ENCODE data around the gene RITA1. TPM values are rescaled to one million over a fixed set of nuclear protein-coding genes. Genes with fewer than 3 reads are reported as not detected.

Gene RITA1
- total and polyA plus RNA-seq, 2 of the 4 experiments (the other 2 are of a cell fraction), result 14.2 to 14.7 TPM

DNA sequence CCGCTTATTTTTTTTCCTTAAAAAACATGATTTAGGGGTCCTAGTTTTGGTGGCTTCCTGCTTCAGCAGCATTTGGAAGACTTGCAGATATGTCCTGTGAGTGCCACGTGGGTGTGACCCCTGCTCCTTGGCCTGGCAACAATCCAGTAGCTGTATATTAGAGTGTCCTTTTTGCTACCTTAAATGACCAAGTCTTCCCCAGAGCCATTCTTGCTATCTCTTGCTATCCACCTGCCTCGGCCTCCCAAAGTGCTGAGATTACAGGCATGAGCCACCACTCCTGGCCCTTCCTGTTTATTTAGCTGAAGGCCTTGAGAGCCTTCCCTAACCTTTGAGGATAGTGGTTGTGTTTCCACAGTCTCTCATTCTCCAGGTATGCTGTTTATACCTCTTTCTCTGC lies 52.8 kb downstream of the RITA1 start:
- ATAC-seq (ENCODE audit: low read depth), result no peak
- Histone ChIP-seq H2BK120ac (ENCODE audit: low read depth, low read length) (no peak overlapping the region), H4K8ac (ENCODE audit: low read depth in 2 of 2, low read length in 2 of 2) (no peak overlapping the region), H3K79me1 (ENCODE audit: low read depth in 1 of 2, low read length in 2 of 2) (peaks cover 0 to 14% of the 10 kb centered on the region in 2 experiments; a peak in 2 of 4 replicates), H3K4me3 (ENCODE audit: insufficient read depth, low read depth, low read length) (no peak overlapping the region), H2AK9ac (replicated peaks; ENCODE audit: low read depth, low read length, poor library complexity) (peak overlapping the region; percentile 39), H3K9me1 (ENCODE audit: insufficient read depth, low read length) (peaks cover 25% of the 10 kb centered on the region), H3K4me1 (ENCODE audit: control insufficient read depth, insufficient read depth, low read length) (peaks cover 17% of the 10 kb centered on the region), H3K18ac (ENCODE audit: low read depth, low read length) (no peak overlapping the region), H4K91ac (ENCODE audit: insufficient read depth, low read depth, low read length) (no peak overlapping the region), H3K23ac (ENCODE audit: low read depth, low read length) (no peak overlapping the region), H3K9ac (ENCODE audit: low read depth, low read length) (no peak overlapping the region), H4K5ac (ENCODE audit: low read depth, low read length) (no peak overlapping the region), H3K14ac (replicated peaks; ENCODE audit: low read depth, low read length) (no peak overlapping the region), H3K4me2 (ENCODE audit: low read depth, low read length) (no peak overlapping the region), H2AFZ (replicated peaks; ENCODE audit: low read length, poor library complexity) (no peak overlapping the region), H3K27ac (ENCODE audit: insufficient read depth, low read length) (no peak overlapping the region), H2BK5ac (ENCODE audit: low read depth, low read length, poor library complexity, severe bottlenecking) (no peak overlapping the region), H4K20me1 (ENCODE audit: insufficient read depth, low read length) (peaks cover 7% of the 10 kb centered on the region; the same call in 1 of the 2 replicates), H2AK5ac (ENCODE audit: low read depth, low read length) (peak overlapping the region; percentile 68; the same call in 1 of the 2 replicates), H3K9me3 (ENCODE audit: control insufficient read depth, insufficient read depth, low read length) (no peaks in the 10 kb centered on the region), H2BK20ac (ENCODE audit: low read depth, low read length) (no peak overlapping the region), H3K36me3 (ENCODE audit: control insufficient read depth, insufficient read depth, low read length) (peaks cover 2% of the 10 kb centered on the region; the same call in 1 of the 2 replicates), H3K4ac (ENCODE audit: low read depth, low read length) (no peak overlapping the region), H2BK15ac (ENCODE audit: low read depth, low read length) (no peak overlapping the region), H3K56ac (ENCODE audit: extremely low read depth, insufficient read depth, low read length) (no peak overlapping the region), H3K27me3 (ENCODE audit: control insufficient read depth, insufficient read depth, low read length) (no peaks in the 10 kb centered on the region)
- ChIA-PET POLR2A (ENCODE audit: unreplicated experiment) (no interaction called here), CTCF (interaction anchor here (1.1 kb wide), 1 partner anchor 9 kb away, joined by 3 read pairs; no protein-coding TSS in a partner anchor)
- intact Hi-C loops (cut with micrococcal nuclease) (no loop called here), in situ Hi-C loops (cut with MboI; ENCODE audit: low sequenced_read_pairs) (no loop called here), dilution Hi-C loops (cut with HindIII; ENCODE audit: low sequenced_read_pairs, unreplicated experiment) (no loop called here)
- no peak for DNase-seq
- WGBS, 2 experiments (ENCODE audit: extremely low coverage in 2 of 2, insufficient read length in 1 of 2), result 100% methylated on average over 1 of the region's 3 CpGs; no CpG with 5 or more reads in 1 of the 2 experiments
- BruUV-seq (replicated peaks), result no TSS peak
- TF ChIP-seq RAD21 (IDR thresholded peaks at IDR 0.05; ENCODE audit: low read length), result no peak
- TF ChIP-seq, protein P1, sequence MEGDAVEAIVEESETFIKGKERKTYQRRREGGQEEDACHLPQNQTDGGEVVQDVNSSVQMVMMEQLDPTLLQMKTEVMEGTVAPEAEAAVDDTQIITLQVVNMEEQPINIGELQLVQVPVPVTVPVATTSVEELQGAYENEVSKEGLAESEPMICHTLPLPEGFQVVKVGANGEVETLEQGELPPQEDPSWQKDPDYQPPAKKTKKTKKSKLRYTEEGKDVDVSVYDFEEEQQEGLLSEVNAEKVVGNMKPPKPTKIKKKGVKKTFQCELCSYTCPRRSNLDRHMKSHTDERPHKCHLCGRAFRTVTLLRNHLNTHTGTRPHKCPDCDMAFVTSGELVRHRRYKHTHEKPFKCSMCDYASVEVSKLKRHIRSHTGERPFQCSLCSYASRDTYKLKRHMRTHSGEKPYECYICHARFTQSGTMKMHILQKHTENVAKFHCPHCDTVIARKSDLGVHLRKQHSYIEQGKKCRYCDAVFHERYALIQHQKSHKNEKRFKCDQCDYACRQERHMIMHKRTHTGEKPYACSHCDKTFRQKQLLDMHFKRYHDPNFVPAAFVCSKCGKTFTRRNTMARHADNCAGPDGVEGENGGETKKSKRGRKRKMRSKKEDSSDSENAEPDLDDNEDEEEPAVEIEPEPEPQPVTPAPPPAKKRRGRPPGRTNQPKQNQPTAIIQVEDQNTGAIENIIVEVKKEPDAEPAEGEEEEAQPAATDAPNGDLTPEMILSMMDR (conservative IDR thresholded peaks at IDR 0.05; ENCODE audit: low read depth, low read length), result no peak
- no peak for TF ChIP-seq MAZ (IDR thresholded peaks at IDR 0.05; ENCODE audit: borderline replicate concordance, low read depth, low read length)
- TF ChIP-seq USF2 (IDR thresholded peaks at IDR 0.05; ENCODE audit: low read depth, low read length), result no peak
- TF ChIP-seq CEBPB (IDR thresholded peaks at IDR 0.05; ENCODE audit: low read depth, low read length), result no peak
- no peak for TF ChIP-seq POLR2A (IDR thresholded peaks at IDR 0.05; ENCODE audit: low read depth, low read length)

All from IMR-90 (cell line).